T-cell (primary cell): ENCODE results near the gene STX16. TPM values are rescaled to one million over a fixed set of nuclear protein-coding genes. Genes with fewer than 3 reads are reported as not detected.
A peak's percentile ranks its signal among the peaks of the same experiment; 100 is the strongest.

Experiments used
- ATAC-seq, 4 experiments: fragments of 200-7000 bp in 3 of 4; fragments of 150-1000 bp in 1 of 4; cut with Tn5 transposase; replicated peaks in 1 of 4; 1 replicate in 3 of 4; 2 replicates in 1 of 4; pipeline ENCODE4 v1.10.0; 2021; ENCODE audit warnings: moderate library complexity in 3 of 4, mild to moderate bottlenecking in 2 of 4, moderate number of reproducible peaks in 1 of 4
- CTCF ChIA-PET, 2 donors: fragments of 300-600 bp; sonication (Branson Sonifier 250); formaldehyde crosslinking; loops; one replicate each; lab custom pipeline; 2022; ENCODE audit warnings: antibody characterized with exemption in 2 of 2; lab: Charles Lee
- POLR2A ChIA-PET, 2 donors: fragments of 300-600 bp; sonication (Branson Sonifier 250); formaldehyde crosslinking; loops; one replicate each; lab custom pipeline; 2022; ENCODE audit warnings: antibody characterized with exemption in 2 of 2; lab: Charles Lee
- DNase-seq, 35 experiments: peaks; one replicate each; pipeline versions ENCODE4 v3.0.0 to v3.0.0-alpha.2; 2013 to 2023
- H3K27ac ChIP-seq: one replicate; pipeline ENCODE4 v1.5.1; 2013; ENCODE audit warnings: low read length
- H3K27me3 ChIP-seq, 2 experiments: replicated peaks in 1 of 2; 1 replicate in 1 of 2; 2 replicates in 1 of 2; pipeline versions ENCODE4 v1.6.1 to v1.7.0; 2013; ENCODE audit warnings: low read length in 1 of 2, mixed read lengths in 1 of 2; ENCODE audit not compliant: control insufficient read depth in 2 of 2, insufficient read depth in 2 of 2; ENCODE audit errors: extremely low read depth in 1 of 2
- H3K36me3 ChIP-seq, 2 donors: 1 replicate in 1 of 2; 2 replicates in 1 of 2; pipeline versions ENCODE4 v1.6.1 to v1.7.0; 2013; ENCODE audit warnings: low read length in 1 of 2; ENCODE audit not compliant: control insufficient read depth in 2 of 2, insufficient read depth in 1 of 2; ENCODE audit errors: extremely low read depth in 1 of 2
- H3K4me1 ChIP-seq, 2 experiments: 1 replicate in 1 of 2; 2 replicates in 1 of 2; pipeline versions ENCODE4 v1.6.1 to v1.7.0; 2013; ENCODE audit warnings: low read length in 2 of 2, mixed read lengths in 1 of 2; ENCODE audit not compliant: insufficient read depth in 2 of 2, control insufficient read depth in 1 of 2; ENCODE audit errors: extremely low read depth in 1 of 2
- H3K4me3 ChIP-seq, 2 donors: 1 replicate in 1 of 2; 2 replicates in 1 of 2; pipeline versions ENCODE4 v1.5.1 to v1.7.0; 2013; ENCODE audit warnings: mild to moderate bottlenecking in 2 of 2, low read length in 1 of 2, moderate library complexity in 1 of 2; ENCODE audit not compliant: control insufficient read depth in 1 of 2; ENCODE audit errors: extremely low read depth in 1 of 2
- H3K9me3 ChIP-seq: 2 replicates; pipeline ENCODE4 v1.7.0; 2013
- H3K27ac Mint-ChIP-seq, 2 donors: one replicate each; pipeline ENCODE4 v1.8.0; 2020 to 2021; ENCODE audit warnings: mild to moderate bottlenecking in 2 of 2, mixed read lengths in 2 of 2
- H3K27me3 Mint-ChIP-seq, 2 donors: one replicate each; pipeline ENCODE4 v1.8.0; 2021 to 2022; ENCODE audit warnings: mixed read lengths in 2 of 2
- H3K36me3 Mint-ChIP-seq: one replicate; pipeline ENCODE4 v1.8.0; 2021; ENCODE audit warnings: mixed read lengths
- H3K4me1 Mint-ChIP-seq, 3 donors: one replicate each; pipeline ENCODE4 v1.8.0; 2020 to 2022; ENCODE audit warnings: mixed read lengths in 3 of 3, mild to moderate bottlenecking in 1 of 3
- H3K4me3 Mint-ChIP-seq, 3 donors: one replicate each; pipeline ENCODE4 v1.8.0; 2020 to 2022; ENCODE audit warnings: mild to moderate bottlenecking in 3 of 3, mixed read lengths in 3 of 3, moderate library complexity in 3 of 3
- H3K9me3 Mint-ChIP-seq, 3 donors: one replicate each; pipeline ENCODE4 v1.8.0; 2020 to 2022; ENCODE audit warnings: mixed read lengths in 3 of 3
- WGBS: methylation state at CpG from one replicate; pipeline ENCODE4 v1.1.5; 2013; ENCODE audit warnings: missing lambda C conversion rate; ENCODE audit not compliant: insufficient coverage; 5-methylcytosine and 5-hydroxymethylcytosine counted together
- total RNA-seq, 35 experiments: library from RNA in 6 of 35; stranded (reverse) in 6 of 35; fragments of 120-200 nt in 1 of 35; gene quantifications; one replicate each; pipeline versions ENCODE4 v1.2.1 to v1.2.4 and lab custom pipeline; 2013 to 2026

STX16 gene
- total RNA-seq, result 100 to 1,000 TPM; 154 to 213 (median 178) TPM
- total RNA-seq (2013), result 100 TPM
- 9.4 to 125 (median 40.4) reads per million in 29 experiments for total RNA-seq (lab: John Stamatoyannopoulos, UW)

GRCh38 chr20:58650776-58651558 is at the start of gene STX16:
TSS of gene STX16 (plus strand) at chr20:58651283. CDS start at chr20:58652007, 724 bp downstream.
- under 1% methylated on average over 42 of the region's 49 CpGs for WGBS
- H3K36me3 ChIP-seq, result peaks cover 0 to 2% of the 10 kb centered on the region in 2 donors
- peak within 1 kb of the TSS; percentile 95 for H3K27ac ChIP-seq
- Mint-ChIP-seq H3K4me3 (peak within 1 kb of the TSS; percentile 97 to 98 (median 98)), H3K9me3 (no peaks in the 10 kb centered on the region), H3K4me1 (peaks cover 26 to 33% (median 27%) of the 10 kb centered on the region in 3 donors), H3K36me3 (no peaks in the 10 kb centered on the region), H3K27me3 (peaks cover 0 to under 1% of the 10 kb centered on the region in 2 donors), H3K27ac (peak within 1 kb of the TSS; percentile 98)
- DNase-seq, result peak; percentile 66 to 93 (median 79)
- peak within 1 kb of the TSS; percentile 95 to 97 for H3K4me3 ChIP-seq
- POLR2A ChIA-PET, result interaction anchor here (0.5 to 2.6 kb wide), 5 partner anchors 9 to 1035 kb away, joined by 3 to 19 read pairs (median 4); no protein-coding TSS in a partner anchor
- CTCF ChIA-PET, result interaction anchor here (0.5 to 2.9 kb wide), 19 partner anchors 8 to 770 kb away, joined by 3 to 20 read pairs (median 4); partner anchors contain the start of genes NPEPL1 (in 1 of the 2) and VAPB (in 1 of the 2)
- H3K4me1 ChIP-seq, result peaks cover 26 to 29% of the 10 kb centered on the region in 2 experiments
- peak; percentile 67 to 77 (median 76) for ATAC-seq
- H3K9me3 ChIP-seq, result no peaks in the 10 kb centered on the region
- H3K27me3 ChIP-seq, result no peaks in the 10 kb centered on the region

GRCh38 chr20:58602124-58602523 is 49.0 kb upstream of the STX16 start:
- no peak overlapping the region for H3K27ac Mint-ChIP-seq
- no peaks in the 10 kb centered on the region for H3K4me1 ChIP-seq
- peaks cover 0 to 4% of the 10 kb centered on the region in 2 donors for H3K27me3 Mint-ChIP-seq
- H3K36me3 ChIP-seq, result no peaks in the 10 kb centered on the region
- no peak overlapping the region for H3K4me3 Mint-ChIP-seq
- peaks cover 0 to 3% (median 0%) of the 10 kb centered on the region in 3 donors for H3K9me3 Mint-ChIP-seq
- H3K36me3 Mint-ChIP-seq, result no peaks in the 10 kb centered on the region
- ATAC-seq (no peak), DNase-seq (no peak)
- no peak overlapping the region for H3K27ac ChIP-seq
- no peaks in the 10 kb centered on the region for H3K9me3 ChIP-seq
- ChIA-PET POLR2A (no interaction called here), CTCF (no interaction called here)
- H3K27me3 ChIP-seq, result peaks cover 0 to 13% of the 10 kb centered on the region in 2 experiments
- H3K4me1 Mint-ChIP-seq, result no peaks in the 10 kb centered on the region
- no peak overlapping the region for H3K4me3 ChIP-seq
- WGBS, result 91% methylated on average over 5 of the region's 5 CpGs

DNA sequence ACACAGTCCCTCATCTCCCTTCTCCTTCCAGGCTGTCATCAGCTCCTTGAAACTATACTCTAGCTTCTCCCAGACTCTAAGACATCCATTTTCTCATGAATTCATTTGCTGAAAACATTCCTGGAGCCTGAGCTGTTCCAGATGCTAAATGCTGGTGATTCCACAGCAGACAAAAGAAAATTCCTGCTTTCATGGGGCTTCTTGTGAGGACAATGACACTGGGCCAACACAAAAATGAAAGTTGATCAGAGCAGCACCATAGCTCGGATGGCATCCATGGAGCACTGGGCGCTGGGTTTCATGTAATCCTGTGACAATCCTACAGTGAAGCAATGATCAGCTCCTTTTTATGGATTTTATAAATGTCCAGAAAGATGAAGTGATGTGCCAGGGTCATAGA is 47.4 kb upstream of the STX16 start:
- Histone ChIP-seq H3K4me3 (no peak overlapping the region), H3K36me3 (no peaks in the 10 kb centered on the region), H3K27ac (no peak overlapping the region), H3K9me3 (no peaks in the 10 kb centered on the region), H3K4me1 (no peaks in the 10 kb centered on the region), H3K27me3 (peaks cover 0 to 17% of the 10 kb centered on the region in 2 experiments)
- POLR2A ChIA-PET, result no interaction called here
- 100% methylated on average over 2 of the region's 2 CpGs for WGBS
- Mint-ChIP-seq H3K4me3 (no peak overlapping the region), H3K27me3 (peaks cover 0 to 3% of the 10 kb centered on the region in 2 donors), H3K4me1 (no peaks in the 10 kb centered on the region), H3K36me3 (no peaks in the 10 kb centered on the region), H3K27ac (no peak overlapping the region), H3K9me3 (peaks cover 0 to 3% (median 0%) of the 10 kb centered on the region in 3 donors)
- DNase-seq, result no peak
- CTCF ChIA-PET, result no interaction called here
- ATAC-seq, result no peak

DNA sequence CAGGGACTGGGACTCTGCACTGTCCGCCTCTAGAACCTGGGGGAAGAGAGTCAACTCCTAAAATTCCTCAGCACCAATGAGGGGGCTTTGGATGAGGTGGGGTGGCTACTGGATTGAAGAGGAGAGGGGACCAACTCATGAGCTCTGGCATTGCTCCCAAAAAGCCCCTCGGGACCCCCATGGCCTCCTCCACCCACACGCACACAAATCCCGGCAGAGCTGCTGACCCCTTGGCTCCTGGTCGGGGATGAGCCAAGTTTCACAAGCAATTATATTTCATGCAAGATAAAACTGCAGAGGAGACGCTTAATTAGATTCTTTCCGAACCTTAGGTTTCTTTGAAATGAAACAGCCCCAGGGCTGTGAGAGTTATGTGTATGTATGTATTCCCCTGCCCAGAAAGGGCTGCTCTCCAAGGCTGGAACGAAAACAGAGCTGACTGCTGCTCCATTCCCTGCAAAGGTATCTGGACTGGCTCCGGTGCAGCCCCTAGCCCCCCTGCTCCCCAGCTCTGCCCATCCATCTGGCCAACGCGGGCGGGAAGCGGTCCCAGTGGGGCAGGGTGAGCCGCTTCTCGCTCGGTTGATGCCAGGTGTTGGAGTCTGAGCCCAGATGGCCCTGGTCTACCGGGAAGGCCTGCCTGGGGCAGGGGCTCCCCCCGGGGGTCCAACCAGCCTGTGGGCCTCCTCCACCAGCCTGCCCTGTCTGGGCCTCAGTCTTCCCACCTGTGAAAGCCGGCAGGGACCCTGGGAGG is 46.8 kb upstream of the STX16 start:
- H3K4me1 ChIP-seq, result no peaks in the 10 kb centered on the region
- WGBS, result 81% methylated on average over 12 of the region's 19 CpGs
- Mint-ChIP-seq H3K4me1 (no peaks in the 10 kb centered on the region), H3K27me3 (peaks cover 0 to 3% of the 10 kb centered on the region in 2 donors), H3K36me3 (no peaks in the 10 kb centered on the region), H3K4me3 (no peak overlapping the region), H3K9me3 (peaks cover 0 to 3% (median 0%) of the 10 kb centered on the region in 3 donors), H3K27ac (no peak overlapping the region)
- no peak overlapping the region for H3K4me3 ChIP-seq
- H3K36me3 ChIP-seq, result no peaks in the 10 kb centered on the region
- ATAC-seq, result no peak
- CTCF ChIA-PET, result no interaction called here
- no peak for DNase-seq
- POLR2A ChIA-PET, result no interaction called here
- H3K27me3 ChIP-seq, result peaks cover 0 to 21% of the 10 kb centered on the region in 2 experiments
- no peaks in the 10 kb centered on the region for H3K9me3 ChIP-seq
- H3K27ac ChIP-seq, result no peak overlapping the region

GRCh38 chr20:58605292-58606065 is 45.6 kb upstream of the STX16 start:
- peaks cover 0 to 3% (median 0%) of the 10 kb centered on the region in 3 donors for H3K9me3 Mint-ChIP-seq
- Histone ChIP-seq H3K4me1 (no peaks in the 10 kb centered on the region), H3K9me3 (no peaks in the 10 kb centered on the region), H3K36me3 (no peaks in the 10 kb centered on the region), H3K27ac (no peak overlapping the region), H3K4me3 (no peak overlapping the region), H3K27me3 (peaks cover 0 to 21% of the 10 kb centered on the region in 2 experiments)
- no peak overlapping the region for H3K4me3 Mint-ChIP-seq
- no peak for DNase-seq
- no peaks in the 10 kb centered on the region for H3K36me3 Mint-ChIP-seq
- POLR2A ChIA-PET, result no interaction called here
- ATAC-seq, result no peak
- CTCF ChIA-PET, result no interaction called here
- H3K4me1 Mint-ChIP-seq, result no peaks in the 10 kb centered on the region
- H3K27me3 Mint-ChIP-seq, result peaks cover 0 to 3% of the 10 kb centered on the region in 2 donors
- WGBS, result 89% methylated on average over 7 of the region's 19 CpGs
- no peak overlapping the region for H3K27ac Mint-ChIP-seq

GRCh38 chr20:58606184-58606583 is 44.9 kb upstream of the STX16 start:
- ATAC-seq (no peak), DNase-seq (no peak)
- 74% methylated on average over 6 of the region's 9 CpGs for WGBS
- no peak overlapping the region for H3K27ac ChIP-seq
- H3K36me3 ChIP-seq, result no peaks in the 10 kb centered on the region
- H3K9me3 ChIP-seq, result no peaks in the 10 kb centered on the region
- ChIA-PET CTCF (no interaction called here), POLR2A (no interaction called here)
- peaks cover 0 to 3% of the 10 kb centered on the region in 2 donors for H3K27me3 Mint-ChIP-seq
- no peaks in the 10 kb centered on the region for H3K4me1 ChIP-seq
- no peak overlapping the region for H3K27ac Mint-ChIP-seq
- H3K4me1 Mint-ChIP-seq, result no peaks in the 10 kb centered on the region
- peaks cover 0 to 21% of the 10 kb centered on the region in 2 experiments for H3K27me3 ChIP-seq
- peaks cover 0 to 3% (median 0%) of the 10 kb centered on the region in 3 donors for H3K9me3 Mint-ChIP-seq
- no peak overlapping the region for H3K4me3 ChIP-seq
- H3K36me3 Mint-ChIP-seq, result no peaks in the 10 kb centered on the region
- no peak overlapping the region for H3K4me3 Mint-ChIP-seq
